Measurements from ENCODE around the gene COL16A1.

DNA sequence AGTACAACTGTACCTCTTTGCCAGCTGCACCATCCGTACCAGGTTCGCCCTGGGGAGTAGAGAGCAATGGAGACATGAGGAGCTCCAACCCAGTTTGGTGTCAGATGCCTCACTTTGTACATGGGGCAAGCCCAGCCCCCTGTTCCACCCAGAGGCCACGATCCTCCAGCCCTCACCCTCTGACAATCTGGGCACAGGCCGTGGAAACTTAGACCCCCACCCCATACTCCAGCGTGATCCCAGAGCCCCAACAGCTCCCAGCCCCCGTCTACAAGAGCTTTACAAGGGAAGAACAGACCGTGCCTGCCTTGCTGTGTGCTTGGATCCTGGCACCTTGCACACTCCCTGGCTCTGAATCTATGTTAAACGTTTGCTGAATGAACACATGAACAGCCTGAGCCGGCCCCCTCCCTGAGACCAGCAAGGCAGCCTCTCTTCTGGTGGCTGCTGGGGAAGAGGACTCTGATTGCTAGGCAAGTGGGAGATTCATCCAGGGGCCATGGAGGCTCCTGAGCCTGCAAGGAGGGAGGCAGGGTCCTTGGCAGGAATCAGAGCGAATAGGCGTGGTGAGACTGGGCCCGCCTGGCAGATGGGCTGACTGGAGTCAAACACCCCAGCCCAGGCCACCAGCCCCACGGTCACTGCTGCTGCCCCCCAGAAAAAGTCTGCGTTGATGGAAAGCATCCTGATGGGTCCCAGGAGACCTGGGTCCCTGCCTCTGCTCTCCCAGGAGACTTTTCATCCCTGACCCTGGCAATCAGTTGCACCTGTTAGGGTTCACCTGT, 46.6 kb downstream of the COL16A1 start:
- TF ChIP-seq GATA2 (IDR thresholded peaks at IDR 0.05; ENCODE audit: low read depth, low read length): no peak
- TF ChIP-seq GATA3 (IDR thresholded peaks at IDR 0.05; ENCODE audit: low read depth, low read length): no peak

Data from SH-SY5Y (cell line).